ENCODE results near the gene GPX7.

The GPX7 gene

GRCh38 chr1:52588027-52588426 is 14.1 kb upstream of the GPX7 start:
- no peak for DNase-seq (ENCODE audit: low read depth)

- DNase-seq (ENCODE audit: low read depth): no peak
Observed at GRCh38 chr1:52588535-52588934, 13.6 kb upstream of the GPX7 start.

- no peak for DNase-seq (ENCODE audit: low read depth)
Observed at GRCh38 chr1:52590266-52590665, 11.9 kb upstream of the GPX7 start.

GRCh38 chr1:52592637-52593323 is 9.4 kb upstream of the GPX7 start:
- no peak for DNase-seq (ENCODE audit: low read depth)

GRCh38 chr1:52593495-52593894 is 8.7 kb upstream of the GPX7 start:
- no peak for DNase-seq (ENCODE audit: low read depth)

- no peak for DNase-seq (ENCODE audit: low read depth)
Observed at GRCh38 chr1:52595061-52595460, 7.1 kb upstream of the GPX7 start.

- DNase-seq (ENCODE audit: low read depth): no peak
Observed at GRCh38 chr1:52597912-52598311, 4.3 kb upstream of the GPX7 start.

GRCh38 chr1:52598729-52599128 is 3.4 kb upstream of the GPX7 start:
- DNase-seq (ENCODE audit: low read depth): no peak

- no peak for DNase-seq (ENCODE audit: low read depth)
Observed at GRCh38 chr1:52599236-52599635, 2.9 kb upstream of the GPX7 start.

GRCh38 chr1:52600533-52601179 is 1.5 kb upstream of the GPX7 start:
- no peak for DNase-seq (ENCODE audit: low read depth)

- DNase-seq (ENCODE audit: low read depth): no peak
Observed at GRCh38 chr1:52601519-52601918, 652 bp upstream of the GPX7 start.

- no peak for DNase-seq (ENCODE audit: low read depth)
Observed at GRCh38 chr1:52602856-52603600, 857 bp downstream of the GPX7 start.

GRCh38 chr1:52603630-52604029 is 1.5 kb downstream of the GPX7 start:
- no peak for DNase-seq (ENCODE audit: low read depth)

GRCh38 chr1:52604063-52604770 is 2.0 kb downstream of the GPX7 start:
- DNase-seq (ENCODE audit: low read depth): no peak

- DNase-seq (ENCODE audit: low read depth): no peak
Observed at GRCh38 chr1:52613636-52614373, 11.6 kb downstream of the GPX7 start.

- no peak for DNase-seq (ENCODE audit: low read depth)
Observed at GRCh38 chr1:52614671-52615070, 12.5 kb downstream of the GPX7 start.

- DNase-seq (ENCODE audit: low read depth): no peak
Observed at GRCh38 chr1:52615489-52616042, 13.4 kb downstream of the GPX7 start.

GRCh38 chr1:52621950-52622349 is 19.8 kb downstream of the GPX7 start:
- DNase-seq (ENCODE audit: low read depth): no peak

- no peak for DNase-seq (ENCODE audit: low read depth)
Observed at GRCh38 chr1:52623812-52624211, 21.6 kb downstream of the GPX7 start.

GRCh38 chr1:52627028-52627427 is 24.9 kb downstream of the GPX7 start:
- no peak for DNase-seq (ENCODE audit: low read depth)

GRCh38 chr1:52628614-52629324 is 26.6 kb downstream of the GPX7 start:
- DNase-seq (ENCODE audit: low read depth): no peak

All from fibroblast of the conjunctiva (primary cell).